ENCODE measurements around the gene C1orf159.

The C1orf159 gene

GRCh38 chr1:1123581-1124507, 8.0 kb upstream of the C1orf159 start:
- no peaks in the 10 kb centered on the region for H3K9me3 ChIP-seq
- no peaks in the 10 kb centered on the region for H3K36me3 ChIP-seq
- H3K27ac ChIP-seq = no peak overlapping the region
- no peak for TF ChIP-seq CTCF (IDR thresholded peaks at IDR 0.05)
- peaks cover 4 to 5% of the 10 kb centered on the region in 2 experiments for H3K4me1 ChIP-seq (ENCODE audit: control insufficient read depth in 1 of 2, insufficient read depth in 1 of 2, low read depth in 1 of 2, low read length in 1 of 2)
- H3K27me3 ChIP-seq = peaks cover 51% of the 10 kb centered on the region
- no peak overlapping the region for H3K4me3 ChIP-seq (ENCODE audit: low read depth in 1 of 2, low read length in 1 of 2)

GRCh38 chr1:1122981-1123480, 7.1 kb upstream of the C1orf159 start:
- peaks cover 4 to 5% of the 10 kb centered on the region in 2 experiments for H3K4me1 ChIP-seq (ENCODE audit: control insufficient read depth in 1 of 2, insufficient read depth in 1 of 2, low read depth in 1 of 2, low read length in 1 of 2)
- no peak overlapping the region for H3K4me3 ChIP-seq (ENCODE audit: low read depth in 1 of 2, low read length in 1 of 2)
- H3K36me3 ChIP-seq = no peaks in the 10 kb centered on the region
- no peak for TF ChIP-seq CTCF (IDR thresholded peaks at IDR 0.05)
- no peak overlapping the region for H3K27ac ChIP-seq
- no peaks in the 10 kb centered on the region for H3K9me3 ChIP-seq
- peaks cover 59% of the 10 kb centered on the region for H3K27me3 ChIP-seq

- Histone ChIP-seq H3K9me3 (no peaks in the 10 kb centered on the region), H3K27me3 (peaks cover 67% of the 10 kb centered on the region), H3K4me1 (ENCODE audit: control insufficient read depth in 1 of 2, insufficient read depth in 1 of 2, low read depth in 1 of 2, low read length in 1 of 2) (peaks cover 4 to 5% of the 10 kb centered on the region in 2 experiments), H3K27ac (no peak overlapping the region), H3K4me3 (ENCODE audit: low read depth in 1 of 2, low read length in 1 of 2) (peak overlapping the region in 1 of 2 experiments; percentile 23), H3K36me3 (no peaks in the 10 kb centered on the region)
- peak; percentile 45 for TF ChIP-seq CTCF (IDR thresholded peaks at IDR 0.05)
These were observed 6.4 kb upstream of the C1orf159 start for GRCh38 chr1:1122078-1122811.

- no peak overlapping the region for H3K4me3 ChIP-seq (ENCODE audit: low read depth in 1 of 2, low read length in 1 of 2)
These were observed 5.8 kb upstream of the C1orf159 start for GRCh38 chr1:1121611-1122077.

More at GRCh38 chr1:1121611-1122077, 5.8 kb upstream of the C1orf159 start:
- TF ChIP-seq CTCF (IDR thresholded peaks at IDR 0.05) = no peak
- H3K36me3 ChIP-seq = no peaks in the 10 kb centered on the region
- H3K27me3 ChIP-seq = peaks cover 73% of the 10 kb centered on the region
- H3K4me1 ChIP-seq (ENCODE audit: control insufficient read depth in 1 of 2, insufficient read depth in 1 of 2, low read depth in 1 of 2, low read length in 1 of 2) = peaks cover 7% of the 10 kb centered on the region in 2 experiments
- no peak overlapping the region for H3K27ac ChIP-seq
- H3K9me3 ChIP-seq = no peaks in the 10 kb centered on the region

All from neutrophil (primary cell).